Measurements from ENCODE around the gene ZNF793. TPM values are rescaled to one million over a fixed set of nuclear protein-coding genes. Genes with fewer than 3 reads are reported as not detected.

The ZNF793 gene
- total RNA-seq, result 1.2 and 2.9 TPM in 2 replicates

GRCh38 chr19:37506387-37507166, at the start of gene ZNF793:
Gene ZNF793, plus strand, starts transcription at chr19:37506939. Its CDS starts 16,501 bp downstream, at chr19:37523440.

GRCh38 chr19:37466798-37467607, 39.7 kb upstream of the ZNF793 start, which contains the start of gene ZNF569:
Gene ZNF569, minus strand, starts transcription at chr19:37467444. Its CDS starts 22,523 bp downstream, at chr19:37444921.

GRCh38 chr19:37468961-37469777, 37.6 kb upstream of the ZNF793 start, which contains the start of gene ZNF570:
Gene ZNF570, plus strand, starts transcription at chr19:37469356. Its CDS starts 999 bp downstream, at chr19:37470355.

Other genes starting within 250 kb of the ZNF793 start
- gene ZNF527, start 135.8 kb upstream of the ZNF793 start, total RNA-seq, result 4.2 and 4.9 TPM in 2 replicates
- 6.7 and 7.5 TPM in 2 replicates for gene ZNF569, start 39.5 kb upstream of the ZNF793 start, total RNA-seq
- 9.3 and 9.8 TPM in 2 replicates for gene ZNF570, start 37.6 kb upstream of the ZNF793 start, total RNA-seq
- 3.2 and 3.7 TPM in 2 replicates for gene ZNF571, start 87.9 kb downstream of the ZNF793 start, total RNA-seq
- gene ZNF540, start 87.9 kb downstream of the ZNF793 start, total RNA-seq, result 0.69 and 0.72 TPM in 2 replicates
- 14.9 and 17.1 TPM in 2 replicates for gene ZFP30, start 148.5 kb downstream of the ZNF793 start, total RNA-seq
- 6.5 and 6.8 TPM in 2 replicates for gene ZNF607, start 212.8 kb downstream of the ZNF793 start, total RNA-seq